Panc1 (cell line): Measurements from ENCODE around the gene CGNL1.

Source experiments
- POLR2AphosphoS5 ChIP-seq: IDR thresholded peaks from 2 replicates; pipeline ENCODE4 v1.6.1; 2012; ENCODE audit warnings: mild to moderate bottlenecking, low read depth, low read length, moderate library complexity
- REST ChIP-seq, 2 experiments: IDR thresholded peaks; 2 replicates each; pipeline ENCODE4 v1.6.1; 2011 to 2012; ENCODE audit warnings: low read depth in 2 of 2, control low read depth in 1 of 2, low read length in 1 of 2, mild to moderate bottlenecking in 1 of 2, moderate library complexity in 1 of 2; ENCODE audit not compliant: insufficient read depth in 1 of 2
- SIN3A ChIP-seq: IDR thresholded peaks from 2 replicates; pipeline ENCODE4 v1.6.1; 2012; ENCODE audit warnings: low read depth, mild to moderate bottlenecking, low read length, moderate library complexity, borderline replicate concordance; ENCODE audit not compliant: insufficient read depth
- TCF7L2 ChIP-seq: IDR thresholded peaks from 2 replicates; pipeline ENCODE4 v1.6.1; 2011; ENCODE audit warnings: mild to moderate bottlenecking, low read depth, low read length, inconsistent platforms
- TF ChIP-seq, protein P1 (sequence below): fragments of 450-650 bp; IDR thresholded peaks from 2 replicates; pipeline ENCODE4 v1.5.1; 2017; ENCODE audit warnings: mild to moderate bottlenecking

DNA sequence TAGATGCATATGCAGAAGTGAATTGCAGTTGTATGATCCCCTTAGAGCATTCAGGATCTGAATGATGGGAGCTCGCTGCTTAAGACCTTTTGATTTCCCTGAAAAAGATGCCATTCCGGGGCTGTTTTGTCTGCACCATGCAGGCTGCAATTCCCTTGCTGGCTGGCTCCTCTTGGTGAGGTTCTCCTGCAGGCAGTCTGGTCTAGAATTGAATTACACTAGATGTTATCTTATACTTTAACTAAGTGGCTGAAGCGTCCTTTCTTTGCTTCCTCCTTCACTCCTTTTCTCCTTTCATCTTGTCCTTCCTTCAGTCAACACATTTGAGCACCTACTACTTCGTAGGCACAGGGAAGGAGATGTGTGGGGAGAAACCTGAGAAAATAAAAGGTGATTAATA, 196.8 kb downstream of the CGNL1 start:
- TF ChIP-seq, protein P1, sequence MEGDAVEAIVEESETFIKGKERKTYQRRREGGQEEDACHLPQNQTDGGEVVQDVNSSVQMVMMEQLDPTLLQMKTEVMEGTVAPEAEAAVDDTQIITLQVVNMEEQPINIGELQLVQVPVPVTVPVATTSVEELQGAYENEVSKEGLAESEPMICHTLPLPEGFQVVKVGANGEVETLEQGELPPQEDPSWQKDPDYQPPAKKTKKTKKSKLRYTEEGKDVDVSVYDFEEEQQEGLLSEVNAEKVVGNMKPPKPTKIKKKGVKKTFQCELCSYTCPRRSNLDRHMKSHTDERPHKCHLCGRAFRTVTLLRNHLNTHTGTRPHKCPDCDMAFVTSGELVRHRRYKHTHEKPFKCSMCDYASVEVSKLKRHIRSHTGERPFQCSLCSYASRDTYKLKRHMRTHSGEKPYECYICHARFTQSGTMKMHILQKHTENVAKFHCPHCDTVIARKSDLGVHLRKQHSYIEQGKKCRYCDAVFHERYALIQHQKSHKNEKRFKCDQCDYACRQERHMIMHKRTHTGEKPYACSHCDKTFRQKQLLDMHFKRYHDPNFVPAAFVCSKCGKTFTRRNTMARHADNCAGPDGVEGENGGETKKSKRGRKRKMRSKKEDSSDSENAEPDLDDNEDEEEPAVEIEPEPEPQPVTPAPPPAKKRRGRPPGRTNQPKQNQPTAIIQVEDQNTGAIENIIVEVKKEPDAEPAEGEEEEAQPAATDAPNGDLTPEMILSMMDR = no peak
- TF ChIP-seq REST (IDR thresholded peaks at IDR 0.05; ENCODE audit: insufficient read depth in 1 of 2, low read depth in 2 of 2, low read length in 1 of 2) = no peak
- no peak for TF ChIP-seq POLR2AphosphoS5
- TF ChIP-seq SIN3A = no peak
- TF ChIP-seq TCF7L2 = no peak
